HEK293 (cell line): ENCODE measurements around the gene TWF2.

Source experiments
- GLIS2 ChIP-seq: fragments of 450-650 bp; formaldehyde crosslinking; IDR thresholded peaks from 2 replicates; pipeline ENCODE4 v1.5.1; 2016; ENCODE audit warnings: missing biosample characterization, missing genetic modification characterization
- HOXD13 ChIP-seq: sonication (generic); formaldehyde crosslinking; IDR thresholded peaks from 2 replicates; pipeline ENCODE4 v1.8.0; 2022; ENCODE audit warnings: missing genetic modification reagents, borderline replicate concordance
- SCRT1 ChIP-seq: fragments of 450-650 bp; formaldehyde crosslinking; IDR thresholded peaks from 2 replicates; pipeline ENCODE4 v1.5.1; 2016; ENCODE audit warnings: missing biosample characterization, missing genetic modification characterization, borderline replicate concordance
- SCRT2 ChIP-seq: fragments of 450-650 bp; formaldehyde crosslinking; IDR thresholded peaks from 2 replicates; pipeline ENCODE4 v1.5.1; 2016; ENCODE audit warnings: missing biosample characterization, missing genetic modification characterization
- ZBTB17 ChIP-seq: fragments of 450-650 bp; formaldehyde crosslinking; IDR thresholded peaks from 2 replicates; pipeline ENCODE4 v1.5.1; 2016; ENCODE audit warnings: missing biosample characterization, missing genetic modification characterization
- ZBTB48 ChIP-seq: fragments of 450-650 bp; formaldehyde crosslinking; IDR thresholded peaks from 2 replicates; pipeline ENCODE4 v1.5.1; 2016; ENCODE audit warnings: missing biosample characterization, missing genetic modification characterization
- ZIC2 ChIP-seq: fragments of 450-650 bp; formaldehyde crosslinking; IDR thresholded peaks from 2 replicates; pipeline ENCODE4 v1.5.1; 2016; ENCODE audit warnings: missing biosample characterization, missing genetic modification characterization
- ZNF112 ChIP-seq: fragments of 450-650 bp; formaldehyde crosslinking; IDR thresholded peaks from 2 replicates; pipeline ENCODE4 v1.5.0; 2017; ENCODE audit warnings: missing biosample characterization, missing genetic modification characterization
- ZNF138 ChIP-seq: fragments of 450-650 bp; formaldehyde crosslinking; IDR thresholded peaks from 2 replicates; pipeline ENCODE4 v1.5.1; 2016; ENCODE audit warnings: missing biosample characterization, missing genetic modification characterization, borderline replicate concordance
- ZNF19 ChIP-seq: fragments of 450-650 bp; formaldehyde crosslinking; IDR thresholded peaks from 2 replicates; pipeline ENCODE4; 2016; ENCODE audit warnings: missing biosample characterization, missing genetic modification characterization, low read depth
- ZNF302 ChIP-seq: fragments of 450-650 bp; formaldehyde crosslinking; IDR thresholded peaks from 2 replicates; pipeline ENCODE4 v1.5.1; 2016; ENCODE audit warnings: missing biosample characterization, missing genetic modification characterization, low read depth
- ZNF335 ChIP-seq: fragments of 450-650 bp; formaldehyde crosslinking; conservative IDR thresholded peaks from 2 replicates; pipeline ENCODE4 v1.5.1; 2016; ENCODE audit warnings: missing biosample characterization, missing genetic modification characterization
- ZNF366 ChIP-seq: fragments of 450-650 bp; formaldehyde crosslinking; conservative IDR thresholded peaks from 2 replicates; pipeline ENCODE4 v1.5.1; 2016; ENCODE audit warnings: missing biosample characterization, missing genetic modification characterization
- ZNF423 ChIP-seq: fragments of 450-650 bp; formaldehyde crosslinking; IDR thresholded peaks from 2 replicates; pipeline ENCODE4 v1.5.1; 2016; ENCODE audit warnings: missing biosample characterization, missing genetic modification characterization
- ZNF473 ChIP-seq: fragments of 450-650 bp; formaldehyde crosslinking; IDR thresholded peaks from 2 replicates; pipeline ENCODE4 v1.5.1; 2017; ENCODE audit warnings: missing biosample characterization, missing genetic modification characterization
- ZNF549 ChIP-seq: fragments of 450-650 bp; IDR thresholded peaks from 2 replicates; pipeline ENCODE4 v1.5.1; 2018; ENCODE audit warnings: missing biosample characterization, missing genetic modification characterization, mild to moderate bottlenecking, inconsistent platforms, moderate library complexity
- ZNF561 ChIP-seq: fragments of 450-650 bp; IDR thresholded peaks from 2 replicates; pipeline ENCODE4 v1.5.1; 2018; ENCODE audit warnings: missing biosample characterization, missing genetic modification characterization, borderline replicate concordance
- ZNF629 ChIP-seq: fragments of 450-650 bp; formaldehyde crosslinking; IDR thresholded peaks from 2 replicates; pipeline ENCODE4 v1.5.1; 2017; ENCODE audit warnings: missing biosample characterization, missing genetic modification characterization
- ZNF654 ChIP-seq: fragments of 450-650 bp; formaldehyde crosslinking; IDR thresholded peaks from 2 replicates; pipeline ENCODE4 v1.5.1; 2016; ENCODE audit warnings: low read depth, missing biosample characterization, missing genetic modification characterization
- ZNF701 ChIP-seq: fragments of 450-650 bp; formaldehyde crosslinking; IDR thresholded peaks from 2 replicates; pipeline ENCODE4 v1.5.1; 2016; ENCODE audit warnings: missing biosample characterization, missing genetic modification characterization
- ZNF76 ChIP-seq: fragments of 450-650 bp; formaldehyde crosslinking; IDR thresholded peaks from 2 replicates; pipeline ENCODE4; 2016; ENCODE audit warnings: low read depth, missing biosample characterization, missing genetic modification characterization, borderline replicate concordance
- ZNF776 ChIP-seq: fragments of 450-650 bp; formaldehyde crosslinking; IDR thresholded peaks from 2 replicates; pipeline ENCODE4 v1.5.0; 2017; ENCODE audit warnings: missing biosample characterization, missing genetic modification characterization, borderline replicate concordance
- ZSCAN16 ChIP-seq: fragments of 450-650 bp; formaldehyde crosslinking; IDR thresholded peaks from 2 replicates; pipeline ENCODE4 v1.5.1; 2016; ENCODE audit warnings: missing biosample characterization, missing genetic modification characterization
- TF ChIP-seq, protein P1 (sequence below): fragments of 450-650 bp; formaldehyde crosslinking; IDR thresholded peaks from 2 replicates; pipeline ENCODE4 v1.5.1; 2016; ENCODE audit warnings: missing biosample characterization, missing genetic modification characterization
- TF ChIP-seq, protein P2 (sequence below): fragments of 450-650 bp; formaldehyde crosslinking; IDR thresholded peaks from 2 replicates; pipeline ENCODE4 v1.5.1; 2016; ENCODE audit warnings: missing biosample characterization, missing genetic modification characterization
- TF ChIP-seq, protein P3 (sequence below): fragments of 450-650 bp; formaldehyde crosslinking; optimal IDR thresholded peaks from 2 replicates; pipeline ENCODE3; 2016; ENCODE audit warnings: missing biosample characterization, mild to moderate bottlenecking, missing genetic modification characterization
- TF ChIP-seq, protein P4 (sequence below): fragments of 450-650 bp; formaldehyde crosslinking; IDR thresholded peaks from 2 replicates; pipeline ENCODE4 v1.5.1; 2016; ENCODE audit warnings: missing biosample characterization, missing genetic modification characterization
- TF ChIP-seq, protein P5 (sequence below): fragments of 450-650 bp; formaldehyde crosslinking; IDR thresholded peaks from 2 replicates; pipeline ENCODE4 v1.5.1; 2016; ENCODE audit warnings: missing biosample characterization, missing genetic modification characterization
- TF ChIP-seq, protein P6 (sequence below): fragments of 450-650 bp; formaldehyde crosslinking; IDR thresholded peaks from 2 replicates; pipeline ENCODE4 v1.5.1; 2016; ENCODE audit warnings: missing biosample characterization, missing genetic modification characterization

The TWF2 gene

DNA sequence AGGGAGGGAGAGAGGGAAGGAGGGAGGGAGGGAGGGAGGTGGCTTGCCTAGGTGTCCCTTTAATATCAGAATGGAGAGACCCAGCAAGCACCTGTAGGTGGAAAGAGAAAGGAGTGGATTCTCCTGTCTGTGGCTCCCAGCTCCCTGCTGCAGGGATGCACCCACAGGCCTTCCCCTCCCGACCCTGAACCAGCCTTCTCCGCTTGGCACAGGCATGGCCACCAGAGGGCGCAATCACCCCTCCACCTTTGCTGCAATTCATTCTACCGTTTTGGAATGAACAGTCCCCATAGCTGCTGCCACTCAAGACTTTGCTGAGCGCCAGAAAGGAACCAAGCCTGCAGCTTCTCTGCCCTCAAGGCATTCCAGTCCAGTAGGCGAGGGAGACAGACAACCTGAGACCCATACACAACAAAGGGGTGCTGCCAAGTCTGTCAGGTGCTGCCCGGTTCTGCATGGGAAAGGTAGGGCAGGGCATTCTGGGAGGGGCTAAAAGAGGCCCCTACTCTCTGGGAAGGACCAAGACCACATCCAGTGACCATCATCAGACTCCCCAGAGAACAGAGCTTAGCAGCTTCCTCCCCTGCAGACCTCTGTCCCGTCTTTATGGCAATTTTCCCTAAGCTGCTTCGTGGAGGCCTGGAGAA, 18.5 kb downstream of the TWF2 start (continued):
- TF ChIP-seq, protein P1, sequence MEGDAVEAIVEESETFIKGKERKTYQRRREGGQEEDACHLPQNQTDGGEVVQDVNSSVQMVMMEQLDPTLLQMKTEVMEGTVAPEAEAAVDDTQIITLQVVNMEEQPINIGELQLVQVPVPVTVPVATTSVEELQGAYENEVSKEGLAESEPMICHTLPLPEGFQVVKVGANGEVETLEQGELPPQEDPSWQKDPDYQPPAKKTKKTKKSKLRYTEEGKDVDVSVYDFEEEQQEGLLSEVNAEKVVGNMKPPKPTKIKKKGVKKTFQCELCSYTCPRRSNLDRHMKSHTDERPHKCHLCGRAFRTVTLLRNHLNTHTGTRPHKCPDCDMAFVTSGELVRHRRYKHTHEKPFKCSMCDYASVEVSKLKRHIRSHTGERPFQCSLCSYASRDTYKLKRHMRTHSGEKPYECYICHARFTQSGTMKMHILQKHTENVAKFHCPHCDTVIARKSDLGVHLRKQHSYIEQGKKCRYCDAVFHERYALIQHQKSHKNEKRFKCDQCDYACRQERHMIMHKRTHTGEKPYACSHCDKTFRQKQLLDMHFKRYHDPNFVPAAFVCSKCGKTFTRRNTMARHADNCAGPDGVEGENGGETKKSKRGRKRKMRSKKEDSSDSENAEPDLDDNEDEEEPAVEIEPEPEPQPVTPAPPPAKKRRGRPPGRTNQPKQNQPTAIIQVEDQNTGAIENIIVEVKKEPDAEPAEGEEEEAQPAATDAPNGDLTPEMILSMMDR (tag by site-specific recombination) = peak; percentile 58
- TF ChIP-seq ZNF561 (tag by site-specific recombination) (no peak), ZNF366 (peak; percentile 54; the same call in 1 of the 2 replicates), ZNF335 (tag by site-specific recombination) (0 out of 2 replicates have a peak, but pooled peaks have one; percentile 21), ZNF776 (no peak), ZNF76 (0 out of 2 replicates have a peak, but pooled peaks have one; percentile 34), ZSCAN16 (no peak), ZNF549 (tag by site-specific recombination) (no peak), ZNF473 (tag by site-specific recombination) (no peak), ZNF423 (no peak), ZNF629 (tag by site-specific recombination) (no peak), SCRT2 (tag by site-specific recombination) (no peak), ZIC2 (tag by site-specific recombination) (no peak), ZBTB17 (tag by site-specific recombination) (no peak), ZNF112 (no peak), ZNF302 (tag by site-specific recombination) (no peak), ZNF654 (tag by site-specific recombination) (peak; percentile 62), ZNF701 (tag by site-specific recombination) (no peak), ZNF138 (tag by site-specific recombination) (no peak), ZNF19 (tag by site-specific recombination) (no peak), GLIS2 (tag by site-specific recombination) (no peak), ZBTB48 (tag by site-specific recombination) (no peak), SCRT1 (tag by site-specific recombination) (no peak), HOXD13 (CRISPR knock-in tag) (no peak)
- TF ChIP-seq, protein P2, sequence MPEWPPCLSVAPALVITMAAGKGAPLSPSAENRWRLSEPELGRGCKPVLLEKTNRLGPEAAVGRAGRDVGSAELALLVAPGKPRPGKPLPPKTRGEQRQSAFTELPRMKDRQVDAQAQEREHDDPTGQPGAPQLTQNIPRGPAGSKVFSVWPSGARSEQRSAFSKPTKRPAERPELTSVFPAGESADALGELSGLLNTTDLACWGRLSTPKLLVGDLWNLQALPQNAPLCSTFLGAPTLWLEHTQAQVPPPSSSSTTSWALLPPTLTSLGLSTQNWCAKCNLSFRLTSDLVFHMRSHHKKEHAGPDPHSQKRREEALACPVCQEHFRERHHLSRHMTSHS (tag by site-specific recombination) = no peak
- TF ChIP-seq, protein P3, sequence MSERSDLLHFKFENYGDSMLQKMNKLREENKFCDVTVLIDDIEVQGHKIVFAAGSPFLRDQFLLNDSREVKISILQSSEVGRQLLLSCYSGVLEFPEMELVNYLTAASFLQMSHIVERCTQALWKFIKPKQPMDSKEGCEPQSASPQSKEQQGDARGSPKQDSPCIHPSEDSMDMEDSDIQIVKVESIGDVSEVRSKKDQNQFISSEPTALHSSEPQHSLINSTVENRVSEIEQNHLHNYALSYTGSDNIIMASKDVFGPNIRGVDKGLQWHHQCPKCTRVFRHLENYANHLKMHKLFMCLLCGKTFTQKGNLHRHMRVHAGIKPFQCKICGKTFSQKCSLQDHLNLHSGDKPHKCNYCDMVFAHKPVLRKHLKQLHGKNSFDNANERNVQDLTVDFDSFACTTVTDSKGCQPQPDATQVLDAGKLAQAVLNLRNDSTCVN (tag by site-specific recombination) = no peak
- TF ChIP-seq, protein P4, sequence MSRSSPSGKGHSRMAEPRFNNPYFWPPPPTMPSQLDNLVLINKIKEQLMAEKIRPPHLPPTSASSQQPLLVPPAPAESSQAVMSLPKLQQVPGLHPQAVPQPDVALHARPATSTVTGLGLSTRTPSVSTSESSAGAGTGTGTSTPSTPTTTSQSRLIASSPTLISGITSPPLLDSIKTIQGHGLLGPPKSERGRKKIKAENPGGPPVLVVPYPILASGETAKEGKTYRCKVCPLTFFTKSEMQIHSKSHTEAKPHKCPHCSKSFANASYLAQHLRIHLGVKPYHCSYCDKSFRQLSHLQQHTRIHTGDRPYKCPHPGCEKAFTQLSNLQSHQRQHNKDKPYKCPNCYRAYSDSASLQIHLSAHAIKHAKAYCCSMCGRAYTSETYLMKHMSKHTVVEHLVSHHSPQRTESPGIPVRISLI (tag by site-specific recombination) = no peak
- TF ChIP-seq, protein P5, sequence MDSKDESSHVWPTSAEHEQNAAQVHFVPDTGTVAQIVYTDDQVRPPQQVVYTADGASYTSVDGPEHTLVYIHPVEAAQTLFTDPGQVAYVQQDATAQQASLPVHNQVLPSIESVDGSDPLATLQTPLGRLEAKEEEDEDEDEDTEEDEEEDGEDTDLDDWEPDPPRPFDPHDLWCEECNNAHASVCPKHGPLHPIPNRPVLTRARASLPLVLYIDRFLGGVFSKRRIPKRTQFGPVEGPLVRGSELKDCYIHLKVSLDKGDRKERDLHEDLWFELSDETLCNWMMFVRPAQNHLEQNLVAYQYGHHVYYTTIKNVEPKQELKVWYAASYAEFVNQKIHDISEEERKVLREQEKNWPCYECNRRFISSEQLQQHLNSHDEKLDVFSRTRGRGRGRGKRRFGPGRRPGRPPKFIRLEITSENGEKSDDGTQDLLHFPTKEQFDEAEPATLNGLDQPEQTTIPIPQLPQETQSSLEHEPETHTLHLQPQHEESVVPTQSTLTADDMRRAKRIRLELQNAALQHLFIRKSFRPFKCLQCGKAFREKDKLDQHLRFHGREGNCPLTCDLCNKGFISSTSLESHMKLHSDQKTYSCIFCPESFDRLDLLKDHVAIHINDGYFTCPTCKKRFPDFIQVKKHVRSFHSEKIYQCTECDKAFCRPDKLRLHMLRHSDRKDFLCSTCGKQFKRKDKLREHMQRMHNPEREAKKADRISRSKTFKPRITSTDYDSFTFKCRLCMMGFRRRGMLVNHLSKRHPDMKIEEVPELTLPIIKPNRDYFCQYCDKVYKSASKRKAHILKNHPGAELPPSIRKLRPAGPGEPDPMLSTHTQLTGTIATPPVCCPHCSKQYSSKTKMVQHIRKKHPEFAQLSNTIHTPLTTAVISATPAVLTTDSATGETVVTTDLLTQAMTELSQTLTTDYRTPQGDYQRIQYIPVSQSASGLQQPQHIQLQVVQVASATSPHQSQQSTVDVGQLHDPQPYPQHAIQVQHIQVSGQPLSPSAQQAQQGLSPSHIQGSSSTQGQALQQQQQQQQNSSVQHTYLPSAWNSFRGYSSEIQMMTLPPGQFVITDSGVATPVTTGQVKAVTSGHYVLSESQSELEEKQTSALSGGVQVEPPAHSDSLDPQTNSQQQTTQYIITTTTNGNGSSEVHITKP = peak; percentile 39; the same call in 1 of the 2 replicates
- TF ChIP-seq, protein P6, sequence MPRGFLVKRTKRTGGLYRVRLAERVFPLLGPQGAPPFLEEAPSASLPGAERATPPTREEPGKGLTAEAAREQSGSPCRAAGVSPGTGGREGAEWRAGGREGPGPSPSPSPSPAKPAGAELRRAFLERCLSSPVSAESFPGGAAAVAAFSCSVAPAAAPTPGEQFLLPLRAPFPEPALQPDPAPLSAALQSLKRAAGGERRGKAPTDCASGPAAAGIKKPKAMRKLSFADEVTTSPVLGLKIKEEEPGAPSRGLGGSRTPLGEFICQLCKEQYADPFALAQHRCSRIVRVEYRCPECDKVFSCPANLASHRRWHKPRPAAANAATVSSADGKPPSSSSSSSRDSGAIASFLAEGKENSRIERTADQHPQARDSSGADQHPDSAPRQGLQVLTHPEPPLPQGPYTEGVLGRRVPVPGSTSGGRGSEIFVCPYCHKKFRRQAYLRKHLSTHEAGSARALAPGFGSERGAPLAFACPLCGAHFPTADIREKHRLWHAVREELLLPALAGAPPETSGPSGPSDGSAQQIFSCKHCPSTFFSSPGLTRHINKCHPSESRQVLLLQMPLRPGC (tag by site-specific recombination) = no peak
